Measurements from ENCODE around the gene TOM1L2. TPM values are rescaled to one million over a fixed set of nuclear protein-coding genes. Genes with fewer than 3 reads are reported as not detected.

TOM1L2 gene
- total RNA-seq, 4 donors from 2014 or later, result 55.7 to 97.1 (median 73.3) TPM

- intact Hi-C loops (cut with DNase I; ENCODE audit: low total_unique reads), result loop anchor here (1.0 to 10.0 kb wide), 4 partner anchors 49 to 343 kb away; partner anchors contain the start of genes ALKBH5, ATPAF2, GID4 and SMCR8
- peak overlapping the region; percentile 87 to 97 (median 97) for H3K27ac ChIP-seq
- H3K9me3 ChIP-seq, result no peaks in the 10 kb centered on the region
- in situ Hi-C loops (cut with MboI; ENCODE audit: low sequenced_read_pairs in 4 of 4), result loop anchor here in 2 of 4 donors (10.0 kb wide), 2 partner anchors 63 to 97 kb away; partner anchors contain the start of genes ATPAF2 (in 1 of the 2) and GID4 (in 1 of the 2)
- H3K4me3 ChIP-seq, result peak overlapping the region; percentile 76 to 95 (median 90)
- ATAC-seq (peak; percentile 6 to 9), DNase-seq (peak; percentile 14 to 41)
- H3K36me3 ChIP-seq, result no peaks in the 10 kb centered on the region
- H3K4me1 ChIP-seq, result peaks cover 27 to 30% of the 10 kb centered on the region in 2 donors
- TF ChIP-seq POLR2A (IDR thresholded peaks at IDR 0.05) (no peak), CTCF (IDR thresholded peaks at IDR 0.05 in 4 of 5, conservative IDR thresholded peaks at IDR 0.05 in 1 of 5) (no peak)
- H3K27me3 ChIP-seq, result no peaks in the 10 kb centered on the region
Measured at GRCh38 chr17:17971431-17972125, 622 bp downstream of the TOM1L2 start.

GRCh38 chr17:17970699-17971430 lies 1.3 kb downstream of the TOM1L2 start:
- intact Hi-C loops (cut with DNase I; ENCODE audit: low total_unique reads), result loop anchor here (5.0 to 10.0 kb wide), 2 partner anchors 211 to 344 kb away; partner anchors contain the start of genes ALKBH5, SMCR8 and TOP3A
- no peak for DNase-seq
- no peaks in the 10 kb centered on the region for H3K36me3 ChIP-seq

GRCh38 chr17:17966399-17966798 lies 5.8 kb downstream of the TOM1L2 start:
- no peak for ATAC-seq
- TF ChIP-seq CTCF (IDR thresholded peaks at IDR 0.05 in 4 of 5, conservative IDR thresholded peaks at IDR 0.05 in 1 of 5) (no peak), POLR2A (IDR thresholded peaks at IDR 0.05) (no peak)
- Histone ChIP-seq H3K4me3 (no peak overlapping the region), H3K27me3 (no peaks in the 10 kb centered on the region), H3K27ac (peak overlapping the region in 2 of 4 donors; percentile 33 to 51), H3K36me3 (no peaks in the 10 kb centered on the region), H3K4me1 (peaks cover 33 to 47% of the 10 kb centered on the region in 2 donors), H3K9me3 (no peaks in the 10 kb centered on the region)
- in situ Hi-C loops (cut with MboI; ENCODE audit: low sequenced_read_pairs in 4 of 4) (no loop called here), intact Hi-C loops (cut with DNase I; ENCODE audit: low total_unique reads) (no loop called here)
- no peak for DNase-seq

More at GRCh38 chr17:17970699-17971430, 1.3 kb downstream of the TOM1L2 start:
- Histone ChIP-seq H3K27ac (peak overlapping the region; percentile 87 to 97 (median 97)), H3K4me1 (peaks cover 27 to 35% of the 10 kb centered on the region in 2 donors), H3K27me3 (no peaks in the 10 kb centered on the region), H3K9me3 (no peaks in the 10 kb centered on the region), H3K4me3 (peak overlapping the region; percentile 76 to 95 (median 90))
- TF ChIP-seq CTCF (IDR thresholded peaks at IDR 0.05 in 4 of 5, conservative IDR thresholded peaks at IDR 0.05 in 1 of 5) (no peak), POLR2A (IDR thresholded peaks at IDR 0.05) (no peak)
- ATAC-seq, result no peak
- in situ Hi-C loops (cut with MboI; ENCODE audit: low sequenced_read_pairs in 4 of 4), result loop anchor here in 2 of 4 donors (10.0 kb wide), 2 partner anchors 64 to 96 kb away; partner anchors contain the start of genes ATPAF2 (in 1 of the 2) and GID4 (in 1 of the 2)

GRCh38 chr17:17965152-17965721 lies 7.0 kb downstream of the TOM1L2 start:
- intact Hi-C loops (cut with DNase I; ENCODE audit: low total_unique reads) (no loop called here), in situ Hi-C loops (cut with MboI; ENCODE audit: low sequenced_read_pairs in 4 of 4) (no loop called here)
- peaks cover 26 to 42% of the 10 kb centered on the region in 2 donors for H3K4me1 ChIP-seq
- H3K27me3 ChIP-seq, result no peaks in the 10 kb centered on the region
- no peak for TF ChIP-seq POLR2A (IDR thresholded peaks at IDR 0.05)
- TF ChIP-seq CTCF (IDR thresholded peaks at IDR 0.05 in 4 of 5, conservative IDR thresholded peaks at IDR 0.05 in 1 of 5), result no peak
- H3K9me3 ChIP-seq, result no peaks in the 10 kb centered on the region
- no peak overlapping the region for H3K4me3 ChIP-seq
- DNase-seq, result no peak
- H3K36me3 ChIP-seq, result no peaks in the 10 kb centered on the region
- H3K27ac ChIP-seq, result no peak overlapping the region
- no peak for ATAC-seq
